ENCODE data around the gene LGALS9. TPM values are rescaled to one million over a fixed set of nuclear protein-coding genes. Genes with fewer than 3 reads are reported as not detected.
A peak's percentile ranks its signal among the peaks of the same experiment; 100 is the strongest.

The LGALS9 gene
- total RNA-seq, 3 donors from 2014 or later: 217 to 573 (median 482) TPM

GRCh38 chr17:27609611-27610303 is 21.2 kb upstream of the LGALS9 start:
- peaks cover 9% of the 10 kb centered on the region for H3K4me1 ChIP-seq (ENCODE audit: low read depth)
- peak; percentile 87 for ATAC-seq
- peak; percentile 59 for TF ChIP-seq CTCF (IDR thresholded peaks at IDR 0.05)
- H3K9me3 ChIP-seq: no peaks in the 10 kb centered on the region
- DNase-seq: peak; percentile 55 to 81 (median 76)
- intact Hi-C loops (cut with DNase I, micrococcal nuclease): loop anchor here (10.0 kb wide), 2 partner anchors 155 to 375 kb away; partner anchors contain the start of gene KSR1 (in 1 of the 2)
- H3K36me3 ChIP-seq (ENCODE audit: low read depth): no peaks in the 10 kb centered on the region
- no peak overlapping the region for H3K4me3 ChIP-seq

- intact Hi-C loops (cut with DNase I, micrococcal nuclease): no loop called here
- ATAC-seq: peak; percentile 47
- TF ChIP-seq CTCF (IDR thresholded peaks at IDR 0.05): no peak
These were observed 20.7 kb upstream of the LGALS9 start for GRCh38 chr17:27610304-27610677.

GRCh38 chr17:27612160-27612770 is 18.7 kb upstream of the LGALS9 start:
- intact Hi-C loops (cut with DNase I, micrococcal nuclease): no loop called here
- Histone ChIP-seq H3K9me3 (no peaks in the 10 kb centered on the region), H3K4me3 (no peak overlapping the region), H3K4me1 (ENCODE audit: low read depth) (peaks cover 24% of the 10 kb centered on the region), H3K36me3 (ENCODE audit: low read depth) (no peaks in the 10 kb centered on the region)
- ATAC-seq (no peak), DNase-seq (no peak)
- TF ChIP-seq CTCF (IDR thresholded peaks at IDR 0.05): no peak

More at GRCh38 chr17:27610304-27610677, 20.7 kb upstream of the LGALS9 start:
- Histone ChIP-seq H3K4me3 (no peak overlapping the region), H3K9me3 (no peaks in the 10 kb centered on the region), H3K4me1 (ENCODE audit: low read depth) (peaks cover 13% of the 10 kb centered on the region), H3K36me3 (ENCODE audit: low read depth) (no peaks in the 10 kb centered on the region)
- DNase-seq: peak in 2 of 3 donors; percentile 29 to 45

- H3K4me3 ChIP-seq: no peak overlapping the region
- no peak for ATAC-seq
- H3K36me3 ChIP-seq (ENCODE audit: low read depth): no peaks in the 10 kb centered on the region
These were observed 17.6 kb upstream of the LGALS9 start for GRCh38 chr17:27613433-27613832.

GRCh38 chr17:27615121-27615520 is 15.9 kb upstream of the LGALS9 start:
- no peaks in the 10 kb centered on the region for H3K9me3 ChIP-seq
- no peak overlapping the region for H3K4me3 ChIP-seq
- DNase-seq (no peak), ATAC-seq (no peak)
- intact Hi-C loops (cut with DNase I, micrococcal nuclease): no loop called here
- no peak for TF ChIP-seq CTCF (IDR thresholded peaks at IDR 0.05)
- no peaks in the 10 kb centered on the region for H3K36me3 ChIP-seq (ENCODE audit: low read depth)
- H3K4me1 ChIP-seq (ENCODE audit: low read depth): peaks cover 24% of the 10 kb centered on the region

More at GRCh38 chr17:27613433-27613832, 17.6 kb upstream of the LGALS9 start:
- Histone ChIP-seq H3K4me1 (ENCODE audit: low read depth) (peaks cover 24% of the 10 kb centered on the region), H3K9me3 (no peaks in the 10 kb centered on the region)
- TF ChIP-seq CTCF (IDR thresholded peaks at IDR 0.05): no peak
- intact Hi-C loops (cut with DNase I, micrococcal nuclease): no loop called here
- peak in 1 of 3 donors; percentile 7 for DNase-seq
